ENCODE results near the gene CBARP.

CBARP gene

DNA sequence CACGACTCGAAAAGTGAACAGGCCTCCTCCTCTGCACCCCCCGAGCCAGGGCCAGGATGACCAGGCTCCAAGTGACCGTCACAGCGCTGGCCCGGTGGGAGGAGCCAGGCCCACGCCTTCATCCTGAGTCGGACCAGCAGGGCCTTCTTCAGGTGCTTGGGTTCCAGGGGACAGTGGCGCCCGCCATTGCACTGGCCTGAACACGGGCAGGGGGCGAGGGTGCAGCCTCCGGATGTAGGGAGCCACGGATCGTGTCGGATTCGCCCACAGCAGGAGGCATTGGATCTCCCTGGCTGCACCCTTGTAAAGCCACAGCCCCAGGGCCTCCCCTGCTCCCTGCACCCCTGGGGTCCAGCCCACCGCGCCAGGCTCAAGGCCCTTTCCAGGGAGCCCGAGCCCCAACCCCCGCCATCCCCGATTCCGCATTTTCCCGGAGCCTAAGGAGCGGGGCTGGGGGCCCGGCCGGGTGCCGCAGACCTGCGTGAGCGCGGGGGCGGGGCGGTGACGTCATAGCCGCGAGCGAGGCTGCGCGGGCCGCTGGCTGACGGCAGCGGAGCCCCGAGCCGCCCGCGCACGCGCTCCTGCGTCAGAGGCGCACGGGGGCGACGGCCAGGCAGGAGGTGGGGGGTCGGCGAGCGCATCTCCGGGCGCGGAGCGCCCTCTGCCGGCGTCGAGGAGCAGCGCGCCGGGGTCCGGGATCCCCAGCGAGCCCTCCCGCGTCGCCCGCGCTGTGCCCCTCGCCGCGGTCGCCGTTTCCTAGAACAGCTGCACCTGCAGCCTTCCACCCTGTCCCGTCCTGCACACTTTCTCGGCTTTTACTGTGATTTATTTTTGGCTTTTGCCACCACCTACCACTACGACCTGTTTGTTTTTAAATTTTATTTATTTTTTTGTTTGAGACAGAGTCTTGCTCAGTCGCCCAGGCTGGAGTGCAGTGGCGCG lies 2.3 kb upstream of the CBARP start:
- no peak for DNase-seq (ENCODE audit: low read depth, low spot score)

DNA sequence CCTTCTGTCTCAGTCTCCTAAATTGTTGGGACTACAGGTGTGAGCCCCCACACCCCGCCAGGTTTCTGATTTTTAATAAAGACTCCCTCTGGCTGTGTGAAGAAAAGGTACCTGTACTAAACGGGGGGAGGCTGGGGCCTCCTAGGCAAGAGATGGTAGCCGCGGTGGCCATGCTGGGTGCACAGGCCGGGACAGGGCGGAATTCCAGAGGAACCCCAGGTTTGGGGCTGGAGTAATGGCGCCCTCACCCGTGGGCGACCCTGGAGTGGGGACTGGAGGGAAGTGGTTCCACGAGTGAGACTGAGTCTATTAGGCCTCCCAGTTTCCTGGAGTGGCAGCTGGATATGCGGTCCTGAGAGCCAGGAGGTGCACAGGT lies 1.6 kb upstream of the CBARP start:
- DNase-seq (ENCODE audit: low read depth, low spot score) = no peak

DNA sequence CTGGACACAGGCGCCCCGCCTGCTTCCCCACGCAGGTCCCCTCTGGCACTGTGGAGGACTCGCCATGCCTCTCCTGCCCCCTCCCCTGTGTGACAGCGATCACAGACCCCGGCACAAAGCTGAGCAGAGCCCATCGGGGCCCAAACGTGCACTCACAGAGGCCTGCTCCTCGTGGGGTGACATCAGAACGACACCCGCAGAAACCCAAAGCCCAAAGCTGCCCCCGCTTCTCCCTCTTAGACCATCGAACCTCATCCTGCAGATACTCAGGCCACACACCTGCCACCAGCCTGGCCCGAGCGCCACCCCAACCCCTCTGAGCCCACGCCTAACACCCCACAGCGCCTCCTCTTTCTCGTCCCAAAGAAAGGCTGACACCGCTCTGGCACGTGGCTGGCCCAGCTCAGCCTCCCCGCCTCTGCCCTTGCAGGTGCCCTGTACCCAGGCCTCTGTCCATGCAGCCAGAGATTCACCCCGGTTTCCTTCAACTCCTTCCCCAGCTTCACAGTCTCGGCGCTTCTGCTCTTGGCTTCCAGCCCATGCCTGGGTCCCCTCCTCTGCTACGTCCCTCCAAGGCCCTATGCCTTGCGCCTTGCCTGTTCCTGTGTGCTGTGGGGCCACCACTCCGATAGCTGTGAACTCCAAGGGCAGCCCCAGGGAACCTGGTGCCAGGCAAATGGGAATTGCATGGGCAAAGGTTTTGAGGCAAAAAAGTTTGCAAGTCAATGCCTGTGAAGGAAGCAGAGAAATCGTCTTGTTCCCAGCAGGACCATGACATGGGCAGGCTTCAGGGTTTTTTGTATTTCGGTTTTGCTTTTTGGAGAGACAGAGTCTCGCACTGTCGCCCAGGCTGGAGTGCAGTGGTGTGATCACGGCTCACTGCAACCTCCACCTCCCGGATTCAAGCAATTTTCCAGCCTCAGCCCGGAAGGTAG lies 831 bp upstream of the CBARP start:
- DNase-seq (ENCODE audit: low read depth, low spot score) = no peak

DNA sequence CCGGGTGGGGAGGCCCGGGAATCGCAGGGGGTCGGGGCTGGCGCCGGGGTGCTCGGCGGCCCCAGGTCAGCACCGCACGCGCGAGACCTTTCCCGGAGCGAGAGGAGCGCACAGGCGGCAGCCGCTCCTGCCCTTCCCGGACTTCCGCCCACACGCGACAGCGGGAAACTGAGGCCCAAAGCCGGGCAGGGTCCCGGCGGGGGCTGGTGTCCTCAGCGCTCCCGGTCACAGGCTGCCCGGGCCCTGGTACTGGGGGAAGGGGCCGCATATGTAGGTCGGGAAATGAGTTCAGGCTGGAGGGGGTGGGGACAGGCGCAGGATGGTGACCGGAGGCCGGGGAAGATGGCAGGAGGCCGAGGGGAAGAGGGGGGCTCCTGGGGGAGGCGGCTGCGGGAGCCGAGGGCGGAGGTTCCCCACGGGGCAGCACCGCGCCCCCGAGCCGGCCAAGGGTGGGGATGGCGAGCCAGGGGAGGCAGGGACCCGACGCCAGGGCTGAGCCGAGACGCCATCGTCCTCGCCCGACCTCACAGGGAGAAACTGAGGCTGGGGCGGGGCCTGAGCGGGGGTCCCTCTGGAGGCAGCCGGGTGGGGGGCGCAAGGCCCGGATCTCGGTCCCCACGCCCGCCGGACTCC lies 662 bp downstream of the CBARP start:
- no peak for DNase-seq (ENCODE audit: low read depth, low spot score)

DNA sequence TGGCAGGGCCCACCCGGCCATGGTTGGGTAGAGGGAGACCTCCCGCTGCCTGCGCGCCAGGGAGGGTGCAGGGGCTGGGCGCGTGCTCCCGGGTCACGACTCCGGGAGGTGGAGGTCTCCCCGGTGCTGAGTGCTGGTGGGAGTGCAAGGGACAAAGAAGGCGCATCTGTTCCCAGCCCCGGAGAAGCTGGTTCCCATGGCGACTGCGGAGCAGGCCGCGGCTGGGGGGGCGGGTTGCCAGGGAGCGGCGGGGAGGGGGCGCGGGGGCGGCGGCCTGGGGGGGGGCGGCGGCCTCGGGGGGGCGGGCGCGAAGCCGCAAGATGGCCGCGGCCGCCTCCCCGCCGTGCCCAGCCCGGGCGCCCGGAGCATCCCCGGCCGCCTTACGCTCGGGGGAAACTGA lies 1.2 kb downstream of the CBARP start:
- DNase-seq (ENCODE audit: low read depth, low spot score) = no peak

DNA sequence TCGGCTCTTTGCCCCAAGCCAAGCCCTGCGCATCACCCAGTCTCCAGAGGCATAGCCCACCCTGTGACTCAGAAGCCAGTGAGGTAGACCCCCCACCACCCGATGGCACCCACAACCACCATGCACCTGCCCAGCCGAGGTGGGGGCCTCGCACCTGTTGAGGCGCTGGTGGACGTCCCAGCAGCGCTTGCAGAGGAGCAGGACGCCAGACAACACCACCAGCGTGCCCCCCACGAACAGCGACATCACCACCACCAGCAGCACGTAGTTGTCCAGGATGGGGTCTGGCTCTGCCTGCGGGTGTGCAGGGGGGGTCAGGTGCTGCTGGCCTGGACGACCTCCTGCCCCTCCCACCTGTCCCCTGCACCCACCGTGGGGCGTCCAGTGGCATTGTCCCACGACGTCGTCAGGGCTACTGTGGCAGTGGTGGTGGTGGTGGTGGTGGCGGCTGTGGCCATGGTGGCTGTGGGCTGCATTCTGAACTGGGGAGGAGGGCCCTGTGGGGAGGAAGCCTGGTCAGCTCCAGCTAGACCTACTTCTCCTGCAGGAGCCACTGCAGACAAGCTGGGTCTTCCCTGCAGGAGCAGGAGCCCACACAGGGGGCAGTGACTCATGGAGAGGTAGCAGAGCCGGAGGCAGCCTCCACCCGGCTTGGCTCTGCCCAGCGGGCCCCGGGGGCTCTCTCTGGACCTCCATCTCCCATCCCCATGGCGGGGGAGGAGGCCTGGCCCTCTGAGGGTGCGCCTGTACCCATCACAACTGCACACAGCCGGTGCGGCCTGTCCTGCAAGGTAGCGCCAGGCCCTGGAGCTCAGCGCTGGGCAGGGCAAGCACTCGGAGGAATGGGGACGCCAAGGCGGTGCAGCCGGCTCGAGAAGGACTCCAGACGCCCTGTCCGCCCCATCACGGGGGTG lies 1.9 kb downstream of the CBARP start:
- no peak for DNase-seq (ENCODE audit: low read depth, low spot score)

DNA sequence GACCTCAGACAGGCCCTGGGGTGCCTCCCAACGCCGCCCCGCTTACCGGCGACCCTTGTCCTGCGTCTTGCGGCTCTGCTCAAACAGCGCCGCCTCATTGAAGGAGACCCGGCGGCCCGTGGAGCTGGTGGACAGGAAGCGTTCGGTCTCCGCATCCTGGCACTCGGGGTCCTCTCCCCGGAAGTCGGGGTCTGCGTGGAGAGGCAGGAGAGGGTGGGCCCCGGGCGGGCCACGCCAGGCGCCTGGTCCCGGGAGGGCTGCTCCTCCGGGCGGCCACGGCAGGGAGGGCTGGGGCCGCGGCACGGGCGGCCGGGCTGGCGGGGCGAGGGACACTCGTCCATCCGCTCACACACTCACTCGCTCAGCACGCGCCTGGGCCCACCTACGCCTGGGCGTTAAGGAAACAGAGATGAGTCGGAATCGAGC lies 2.8 kb downstream of the CBARP start:
- no peak for DNase-seq (ENCODE audit: low read depth, low spot score)

DNA sequence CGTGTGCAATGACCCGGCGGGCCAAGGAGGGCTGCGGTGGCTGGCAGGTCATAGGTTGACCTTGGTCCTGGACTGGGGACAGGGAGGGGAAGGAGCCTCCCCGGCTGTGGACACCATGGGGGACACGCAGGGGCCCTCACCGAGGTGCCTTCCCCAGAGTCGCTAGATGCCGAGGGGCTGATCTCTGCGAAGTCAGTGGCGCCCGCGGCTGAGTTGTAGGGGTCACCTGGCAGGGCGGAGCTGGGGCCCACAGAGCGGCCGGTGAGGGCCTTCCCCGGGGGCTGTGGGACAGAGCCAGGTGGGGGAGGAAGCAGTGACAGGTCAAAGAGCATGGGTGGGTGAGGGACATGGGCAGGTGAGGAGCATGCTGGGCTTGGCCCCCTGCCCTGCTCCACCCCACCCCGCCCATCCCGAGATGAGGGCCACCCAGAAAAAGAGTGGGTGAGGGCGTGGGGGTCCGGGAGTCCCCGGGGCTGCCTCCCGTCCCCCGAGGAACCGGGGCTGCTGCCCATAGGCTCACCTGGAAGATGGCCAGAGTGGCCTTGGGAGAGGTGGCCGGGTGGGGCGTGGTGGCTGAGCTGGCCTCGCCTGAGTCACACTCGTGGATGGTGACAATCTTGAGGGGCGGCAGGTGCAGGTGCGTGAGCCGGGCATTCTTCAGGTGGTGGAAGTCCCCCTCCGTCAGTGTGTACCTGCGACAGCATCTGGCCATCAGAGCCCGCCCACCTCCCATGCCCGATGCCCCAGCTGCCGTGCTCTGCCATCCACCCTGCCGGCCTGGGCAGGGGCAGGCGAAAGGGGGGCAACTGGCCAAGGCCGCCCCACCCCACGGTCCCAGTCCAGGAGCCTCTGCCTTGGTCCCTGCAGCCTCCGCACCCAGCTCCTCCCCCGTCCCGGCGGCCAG lies 3.5 kb downstream of the CBARP start:
- no peak for DNase-seq (ENCODE audit: low read depth, low spot score)

DNA sequence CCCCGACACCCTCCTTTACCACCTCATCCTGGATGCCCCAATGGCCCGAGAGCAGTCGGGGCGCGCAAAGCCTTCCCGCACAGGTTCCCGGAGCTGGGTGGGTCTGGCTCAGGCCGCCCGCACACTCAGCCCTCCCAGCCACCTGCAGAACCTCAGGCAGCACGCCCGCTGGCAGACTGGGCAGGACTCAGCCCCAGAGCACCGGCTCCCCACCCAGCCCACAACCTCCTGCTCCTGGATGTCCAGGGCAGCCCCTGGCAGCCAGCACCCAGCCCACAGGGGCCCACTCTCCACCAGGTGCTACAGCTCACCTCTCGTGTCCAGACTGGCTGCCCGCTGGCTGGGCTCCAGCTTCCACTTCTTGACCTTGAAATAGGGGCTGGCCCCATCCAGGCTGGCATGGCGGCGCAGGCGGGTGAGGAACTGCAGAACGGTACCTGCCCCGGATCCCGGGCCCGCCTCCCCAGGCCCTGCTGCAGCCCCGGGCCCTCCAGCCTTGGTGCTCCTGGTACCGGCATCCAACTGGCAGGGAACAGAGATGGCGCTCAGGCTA lies 4.6 kb downstream of the CBARP start:
- no peak for DNase-seq (ENCODE audit: low read depth, low spot score)

DNA sequence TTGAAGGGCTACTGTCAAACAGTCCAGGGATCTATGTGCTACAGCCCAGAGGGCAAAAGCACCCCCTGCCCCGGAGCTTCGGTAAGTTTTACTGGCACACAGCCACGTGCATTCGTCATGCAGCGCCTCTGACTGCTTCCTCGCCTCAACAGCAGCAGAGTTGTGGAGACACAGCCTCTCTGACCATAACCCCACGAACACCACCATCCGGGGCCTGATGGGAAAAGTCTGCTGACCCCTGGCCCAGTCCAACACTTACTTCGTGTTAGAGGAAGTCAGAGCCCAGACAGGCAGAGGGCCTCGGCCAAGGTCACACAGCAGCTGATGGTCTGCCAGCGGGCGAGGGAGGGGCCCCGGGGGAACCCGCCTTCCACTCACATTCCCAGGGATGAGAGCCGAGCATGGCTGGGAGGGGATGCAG lies 5.1 kb downstream of the CBARP start:
- no peak for DNase-seq (ENCODE audit: low read depth, low spot score)

DNA sequence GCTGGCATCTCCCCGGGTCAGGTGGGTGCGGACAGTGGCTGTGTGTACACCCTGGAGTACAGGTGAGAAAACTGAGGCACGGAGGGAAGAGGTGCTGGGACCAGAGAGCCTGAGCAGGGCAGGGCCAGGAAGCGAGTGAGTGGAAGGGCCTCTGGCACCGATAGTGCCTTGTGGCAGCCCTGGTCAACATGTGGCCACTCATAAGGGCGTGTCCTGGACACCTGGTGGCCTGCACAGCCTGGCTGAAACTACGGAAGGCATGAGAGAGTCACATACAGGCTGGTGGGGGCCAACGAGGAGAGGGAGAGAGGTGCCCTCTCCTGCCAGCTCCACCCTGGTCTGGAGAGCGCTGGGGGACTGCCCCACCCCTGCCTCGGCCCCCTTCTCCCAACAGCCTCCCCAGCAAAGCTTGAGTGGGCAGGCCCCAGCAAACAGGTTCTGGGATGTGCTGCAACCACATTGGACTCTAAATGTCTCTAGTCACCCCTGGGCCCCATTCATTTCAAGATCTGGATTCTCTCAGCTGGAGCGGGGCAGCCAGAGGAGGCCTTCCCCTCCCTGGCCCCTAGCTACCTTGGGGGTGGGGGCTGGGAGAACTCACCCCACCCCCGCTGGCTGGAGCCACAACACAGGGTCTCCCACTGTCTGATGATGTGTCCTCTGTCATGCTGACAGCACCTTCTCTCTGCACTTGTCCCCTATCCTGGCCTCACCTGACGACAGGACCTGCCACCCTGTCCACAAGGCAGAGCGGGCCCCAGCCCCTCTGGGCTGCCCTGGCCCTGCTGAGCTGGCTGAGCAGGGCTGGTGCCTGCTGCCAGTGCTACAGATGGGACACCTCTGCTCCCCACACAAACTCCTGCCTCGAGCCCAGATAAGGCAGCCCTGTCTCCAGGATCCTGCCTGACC lies 5.8 kb downstream of the CBARP start:
- DNase-seq (ENCODE audit: low read depth, low spot score) = no peak

DNA sequence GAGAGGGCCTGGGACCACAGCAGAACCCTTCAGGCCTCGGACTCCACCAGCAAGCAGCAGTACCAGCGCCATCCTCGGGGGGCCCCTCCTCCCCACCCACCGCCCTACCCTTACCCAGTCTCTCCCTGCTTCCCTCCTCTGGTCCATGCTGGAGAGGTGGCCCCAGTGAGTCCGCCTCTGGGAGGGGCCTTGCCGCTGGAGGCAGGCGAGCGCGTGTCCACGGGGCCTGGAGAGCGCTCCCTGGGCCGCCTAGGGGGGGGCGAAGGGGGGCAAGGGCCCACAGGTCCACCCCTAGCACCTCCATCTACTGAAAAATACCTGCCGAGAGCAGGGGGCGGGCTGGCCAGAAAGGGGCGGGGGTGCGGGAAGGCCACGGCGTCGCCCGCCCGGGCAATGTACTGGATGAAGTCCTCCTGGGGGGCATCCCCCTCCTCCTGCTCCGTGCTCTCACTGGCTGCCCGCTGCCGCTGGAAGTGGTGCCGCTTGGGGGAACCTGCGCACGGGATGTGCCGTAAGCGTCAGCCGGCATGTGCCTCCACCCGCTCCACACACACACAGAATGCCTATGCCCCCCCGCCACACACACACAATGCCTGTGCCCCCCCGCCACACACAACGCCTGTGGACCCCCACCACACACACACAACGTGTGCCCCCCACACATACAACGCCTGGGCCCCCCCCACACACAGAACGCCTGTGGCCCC lies 6.9 kb downstream of the CBARP start:
- DNase-seq (ENCODE audit: low read depth, low spot score) = no peak

DNA sequence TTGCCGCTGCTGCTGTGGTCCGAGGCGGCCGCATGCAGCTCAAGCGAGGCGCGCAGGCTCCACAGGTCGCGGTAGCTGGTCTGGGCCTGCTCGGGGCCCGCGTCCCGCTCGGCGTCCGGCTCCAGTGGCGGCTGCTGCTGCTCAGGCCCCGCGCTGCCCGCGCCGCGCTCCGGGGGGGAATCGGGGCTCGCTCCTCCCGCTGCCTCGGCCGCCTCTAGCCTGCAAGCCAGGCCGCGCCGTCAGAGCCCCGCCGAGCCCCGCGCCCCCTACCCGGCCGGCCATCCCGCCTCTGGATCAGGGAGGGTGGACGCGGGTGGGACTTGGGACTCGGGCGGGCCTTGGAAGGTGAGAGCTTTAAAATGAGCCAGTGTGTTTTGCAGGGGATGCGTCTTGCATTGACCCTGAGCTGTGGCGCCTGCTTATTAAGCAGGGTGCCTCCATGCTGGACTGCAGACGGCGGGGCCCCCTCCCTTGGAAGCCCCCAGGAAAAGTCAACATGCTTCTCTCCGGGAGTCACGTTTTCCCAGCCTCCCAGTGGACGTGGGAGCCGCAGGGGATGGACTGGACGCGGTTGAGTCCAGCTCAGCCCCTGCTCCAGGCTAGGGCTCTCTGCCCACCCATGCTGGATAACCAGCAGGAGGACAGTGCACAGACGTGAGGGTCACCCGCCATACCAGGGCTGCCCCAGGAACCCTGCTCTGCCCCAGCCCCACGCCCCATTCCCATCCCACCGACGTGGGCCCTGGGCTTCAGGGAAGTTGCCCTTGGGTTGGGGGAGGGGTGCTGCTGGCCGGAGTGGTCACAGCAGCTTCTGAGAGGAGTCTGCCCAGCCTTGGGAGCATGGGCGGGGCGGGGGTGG lies 7.7 kb downstream of the CBARP start:
- no peak for DNase-seq (ENCODE audit: low read depth, low spot score)

DNA sequence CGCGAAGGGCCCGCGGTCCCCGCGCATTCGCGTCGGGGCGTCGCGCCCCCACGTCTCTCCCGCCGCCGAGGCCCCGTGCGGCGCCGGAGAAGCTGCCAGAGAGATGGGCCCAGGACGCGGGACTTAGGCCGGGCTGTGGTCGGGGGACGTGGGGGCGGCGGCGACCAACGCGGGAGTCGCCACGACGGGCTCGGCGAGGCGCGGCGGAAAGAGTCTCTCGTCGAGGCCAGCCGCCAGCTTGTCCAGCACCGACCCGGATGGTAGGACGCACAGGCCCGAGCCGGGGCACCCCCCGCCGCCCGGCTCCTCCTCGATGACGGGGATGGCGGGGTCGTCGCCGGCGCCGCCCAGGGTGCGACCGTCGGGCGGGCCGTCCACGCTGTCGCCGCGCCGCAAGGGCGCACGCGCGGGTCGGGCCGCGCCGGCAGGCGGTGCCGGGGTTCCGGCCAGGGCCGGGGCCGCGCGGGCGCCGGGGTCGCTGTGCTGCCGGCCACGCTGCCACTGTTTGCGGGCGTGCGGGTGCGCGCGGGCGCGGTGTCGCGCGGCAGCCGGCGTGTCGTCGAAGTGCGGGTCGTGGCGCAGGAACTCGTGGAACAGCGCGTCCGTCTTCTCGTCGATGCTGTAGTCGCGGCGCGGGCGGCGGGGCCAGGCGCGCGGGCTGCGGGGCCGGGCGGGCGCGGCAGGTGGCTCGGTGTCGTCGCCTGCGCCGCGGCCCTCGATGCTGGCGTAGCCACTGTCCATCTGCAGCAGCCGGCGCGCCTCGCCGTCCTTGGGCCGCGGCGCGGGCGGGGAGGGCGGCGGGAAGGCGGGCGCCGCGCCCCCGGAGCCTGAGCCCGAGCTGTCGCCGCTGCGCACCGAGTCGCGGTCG lies 8.5 kb downstream of the CBARP start:
- no peak for DNase-seq (ENCODE audit: low read depth, low spot score)

DNA sequence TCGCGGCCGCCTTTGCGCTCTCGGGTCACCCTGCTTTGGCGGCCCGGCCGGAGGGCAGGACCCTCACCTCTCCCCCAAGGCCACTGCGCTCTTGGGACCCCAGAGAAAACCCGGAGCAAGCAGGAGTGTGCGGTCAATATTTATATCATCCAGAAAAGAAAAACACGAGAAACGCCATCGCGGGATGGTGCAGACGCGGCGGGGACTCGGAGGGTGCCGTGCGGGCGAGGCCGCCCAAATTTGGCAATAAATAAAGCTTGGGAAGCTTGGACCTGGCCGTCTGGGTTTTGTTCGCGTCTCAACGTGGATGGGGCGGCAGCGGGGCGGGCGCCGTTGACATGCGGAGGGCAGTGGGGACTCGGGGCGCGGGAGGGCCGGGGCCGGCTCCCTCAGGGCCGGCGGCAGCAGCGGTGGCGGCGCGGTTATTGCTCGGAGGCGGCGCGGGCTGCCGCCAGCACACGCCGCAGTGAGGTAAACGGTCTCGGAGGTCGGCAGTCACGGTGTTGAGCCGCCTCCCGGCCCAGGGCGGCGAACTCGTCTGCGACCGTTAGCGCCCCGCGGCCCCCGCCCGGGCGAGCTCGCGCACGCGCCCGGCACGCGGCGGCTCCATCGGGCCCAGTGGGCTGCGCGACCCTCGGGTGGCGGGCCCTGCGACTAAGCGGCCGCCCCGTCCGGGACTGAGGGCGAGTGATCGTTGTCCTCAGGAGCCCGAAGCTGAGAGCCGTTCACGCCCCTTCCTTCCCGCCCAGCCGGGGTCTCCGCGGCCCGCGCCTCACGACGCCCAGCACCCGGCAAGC lies 9.4 kb downstream of the CBARP start:
- no peak for DNase-seq (ENCODE audit: low read depth, low spot score)
